HG03196 (cell line): ENCODE data around the gene ZNF385D.

Source experiments
- ATAC-seq: cut with Tn5 transposase; IDR thresholded peaks from one replicate; pipeline ENCODE4 v1.9.1; 2021; ENCODE audit not compliant: unreplicated experiment

ZNF385D gene

GRCh38 chr3:21682206-21682605 lies 68.8 kb downstream of the ZNF385D start:
- ATAC-seq = no peak

GRCh38 chr3:21673393-21673792 lies 77.6 kb downstream of the ZNF385D start:
- ATAC-seq = no peak

GRCh38 chr3:21672303-21672702 lies 78.7 kb downstream of the ZNF385D start:
- no peak for ATAC-seq

- ATAC-seq = no peak
Measured at GRCh38 chr3:21670386-21670785, 80.6 kb downstream of the ZNF385D start.

- ATAC-seq = no peak
Measured at GRCh38 chr3:21668012-21668411, 83.0 kb downstream of the ZNF385D start.

- no peak for ATAC-seq
Measured at GRCh38 chr3:21665444-21666100, 85.4 kb downstream of the ZNF385D start.

GRCh38 chr3:21664996-21665395 lies 86.0 kb downstream of the ZNF385D start:
- no peak for ATAC-seq

- ATAC-seq = no peak
Measured at GRCh38 chr3:21662403-21662802, 88.6 kb downstream of the ZNF385D start.

- ATAC-seq = no peak
Measured at GRCh38 chr3:21654662-21655061, 96.3 kb downstream of the ZNF385D start.

- no peak for ATAC-seq
Measured at GRCh38 chr3:21654241-21654640, 96.8 kb downstream of the ZNF385D start.

GRCh38 chr3:21649519-21649918 lies 101.5 kb downstream of the ZNF385D start:
- no peak for ATAC-seq

GRCh38 chr3:21647961-21648360 lies 103.0 kb downstream of the ZNF385D start:
- no peak for ATAC-seq

- ATAC-seq = no peak
Measured at GRCh38 chr3:21645121-21645897, 105.7 kb downstream of the ZNF385D start.

- no peak for ATAC-seq
Measured at GRCh38 chr3:21644268-21644667, 106.7 kb downstream of the ZNF385D start.

- ATAC-seq = no peak
Measured at GRCh38 chr3:21643752-21644151, 107.3 kb downstream of the ZNF385D start.

- no peak for ATAC-seq
Measured at GRCh38 chr3:21642433-21642832, 108.6 kb downstream of the ZNF385D start.

GRCh38 chr3:21641959-21642358 lies 109.1 kb downstream of the ZNF385D start:
- ATAC-seq = no peak

GRCh38 chr3:21638488-21638887 lies 112.5 kb downstream of the ZNF385D start:
- ATAC-seq = no peak

- no peak for ATAC-seq
Measured at GRCh38 chr3:21634112-21634511, 116.9 kb downstream of the ZNF385D start.

- ATAC-seq = no peak
Measured at GRCh38 chr3:21624524-21624923, 126.5 kb downstream of the ZNF385D start.

GRCh38 chr3:21621181-21621651 lies 129.8 kb downstream of the ZNF385D start:
- no peak for ATAC-seq

- no peak for ATAC-seq
Measured at GRCh38 chr3:21620511-21621155, 130.4 kb downstream of the ZNF385D start.
